Small intestine (tissue), 16 donors: ENCODE data around the gene PRXL2A. TPM values are rescaled to one million over a fixed set of nuclear protein-coding genes. Genes with fewer than 3 reads are reported as not detected.
"Not testable (repeated sequence)": the region's sequence is repeated elsewhere in the genome, so short reads cannot be mapped to it uniquely, and the experiment has no call there.

ENCODE experiments used
- DNase-seq, 2 donors: peaks; one replicate each; pipeline versions ENCODE4 v3.0.0 to v3.0.0-alpha.2; 2013
- FAIRE-seq: peaks from 2 replicates; lab custom pipeline; 2012; peaks lifted over from hg19 to GRCh38; lab: Jason Lieb, UNC
- H3K27ac ChIP-seq, 3 donors: one replicate each; pipeline ENCODE4 v1.5.1; 2013; ENCODE audit warnings: low read length in 2 of 3, mild to moderate bottlenecking in 2 of 3, control low read depth in 1 of 3, inconsistent platforms in 1 of 3, low read depth in 1 of 3, moderate library complexity in 1 of 3
- H3K27me3 ChIP-seq, 3 donors: one replicate each; pipeline ENCODE4 v1.6.1; 2013; ENCODE audit warnings: low read length in 3 of 3, inconsistent platforms in 1 of 3; ENCODE audit not compliant: control insufficient read depth in 3 of 3, insufficient read depth in 3 of 3
- H3K36me3 ChIP-seq, 3 donors: one replicate each; pipeline ENCODE4 v1.6.1; 2013; ENCODE audit warnings: low read length in 3 of 3, inconsistent platforms in 1 of 3, low read depth in 1 of 3, mild to moderate bottlenecking in 1 of 3, moderate library complexity in 1 of 3; ENCODE audit not compliant: control insufficient read depth in 3 of 3, insufficient read depth in 2 of 3
- H3K4me1 ChIP-seq, 3 donors: one replicate each; pipeline ENCODE4 v1.6.1; 2013; ENCODE audit warnings: low read length in 2 of 3, inconsistent platforms in 1 of 3, low read depth in 1 of 3, mild to moderate bottlenecking in 1 of 3, moderate library complexity in 1 of 3; ENCODE audit not compliant: control insufficient read depth in 3 of 3, insufficient read depth in 2 of 3
- H3K4me3 ChIP-seq, 3 donors: one replicate each; pipeline ENCODE4 v1.5.1; 2013; ENCODE audit warnings: low read length in 3 of 3, control low read depth in 1 of 3, inconsistent platforms in 1 of 3, low read depth in 1 of 3, mild to moderate bottlenecking in 1 of 3, moderate library complexity in 1 of 3
- H3K9me3 ChIP-seq, 2 donors: one replicate each; pipeline ENCODE4 v1.6.1; 2013; ENCODE audit warnings: low read depth in 1 of 2, low read length in 1 of 2; ENCODE audit not compliant: control insufficient read depth in 2 of 2, insufficient read depth in 1 of 2
- WGBS, 3 donors: extraction: QIAGEN DNeasy Blood & Tissue Kit; methylation state at CpG; one replicate each; pipeline ENCODE4 v1.1.7; 2013; 5-methylcytosine and 5-hydroxymethylcytosine counted together
- long read RNA-seq, 10 donors: transcript quantifications; one replicate each; lab custom pipeline, GENCODE V29; 2026
- polyA plus RNA-seq, 4 donors: library from polyadenylated mRNA; stranded (reverse) in 3 of 4; unstranded in 1 of 4; fragments of 200-250 nt in 3 of 4; fragments of 120-200 nt in 1 of 4; gene quantifications; one replicate each; pipeline versions ENCODE4 v1.2.1 to v1.2.3, GENCODE V29; 2013
- donor health status: healthy with polysubstance abuse.
- donor health status: control.
- donor health status: control.
- donor health status: Bipolar disorder and iron deficiency.
- donor health status: healthy.

PRXL2A gene
- 100 to 1,000 TPM in 1 of 4 donors, 10 to 100 TPM in 3; 40.9 to 144 (median 56.9) TPM for polyA plus RNA-seq
- long read RNA-seq, donor 1, full-length matches to known transcripts: 133 of 185 reads
- long read RNA-seq, donor 1, partial matches to known transcripts: 52 of 185 reads
- long read RNA-seq, donor 1, other reads (novel, unspliced or antisense): 0 of 185 reads
- long read RNA-seq, donor 2, full-length matches to known transcripts: 22 of 34 reads
- long read RNA-seq, donor 2, partial matches to known transcripts: 12 of 34 reads
- long read RNA-seq, donor 2, other reads (novel, unspliced or antisense): 0 of 34 reads
- long read RNA-seq, donor 3, full-length matches to known transcripts: 47 of 68 reads
- long read RNA-seq, donor 3, partial matches to known transcripts: 21 of 68 reads
- long read RNA-seq, donor 3, other reads (novel, unspliced or antisense): 0 of 68 reads
- long read RNA-seq, donor 4: 0 reads
- long read RNA-seq, donor 5, full-length matches to known transcripts: 25 of 32 reads
- long read RNA-seq, donor 5, partial matches to known transcripts: 7 of 32 reads
- long read RNA-seq, donor 5, other reads (novel, unspliced or antisense): 0 of 32 reads
- long read RNA-seq, donor 6, full-length matches to known transcripts: 51 of 86 reads
- long read RNA-seq, donor 6, partial matches to known transcripts: 35 of 86 reads
- long read RNA-seq, donor 6, other reads (novel, unspliced or antisense): 0 of 86 reads
- long read RNA-seq, donor 7: 0 reads
- long read RNA-seq, donor 8, full-length matches to known transcripts: 10 of 10 reads
- long read RNA-seq, donor 8, partial matches to known transcripts: 0 of 10 reads
- long read RNA-seq, donor 8, other reads (novel, unspliced or antisense): 0 of 10 reads
- long read RNA-seq, donor 9, full-length matches to known transcripts: 8 of 8 reads
- long read RNA-seq, donor 9, partial matches to known transcripts: 0 of 8 reads
- long read RNA-seq, donor 9, other reads (novel, unspliced or antisense): 0 of 8 reads
- long read RNA-seq, donor 10, full-length matches to known transcripts: 42 of 78 reads
- long read RNA-seq, donor 10, partial matches to known transcripts: 36 of 78 reads
- long read RNA-seq, donor 10, other reads (novel, unspliced or antisense): 0 of 78 reads

- Histone ChIP-seq H3K36me3 (peaks cover 0 to 5% (median 0%) of the 10 kb centered on the region in 3 donors), H3K27me3 (no peaks in the 10 kb centered on the region), H3K4me3 (peak within 1 kb of the TSS; percentile 67 to 84 (median 70)), H3K9me3 (no peaks in the 10 kb centered on the region), H3K27ac (peak within 1 kb of the TSS; percentile 77 to 97 (median 85)), H3K4me1 (peaks cover 9 to 56% (median 12%) of the 10 kb centered on the region in 3 donors)
- WGBS, 3 donors: 1 to 2% (median 1%) methylated on average over 80 to 96 of the region's 96 CpGs
- FAIRE-seq (no peak), DNase-seq (peak; percentile 79 to 94)
Measured at GRCh38 chr10:80408242-80409101, at the start of gene PRXL2A. TSS of gene PRXL2A (plus strand) at chr10:80408551. CDS start at chr10:80420468, 11,917 bp downstream.

DNA sequence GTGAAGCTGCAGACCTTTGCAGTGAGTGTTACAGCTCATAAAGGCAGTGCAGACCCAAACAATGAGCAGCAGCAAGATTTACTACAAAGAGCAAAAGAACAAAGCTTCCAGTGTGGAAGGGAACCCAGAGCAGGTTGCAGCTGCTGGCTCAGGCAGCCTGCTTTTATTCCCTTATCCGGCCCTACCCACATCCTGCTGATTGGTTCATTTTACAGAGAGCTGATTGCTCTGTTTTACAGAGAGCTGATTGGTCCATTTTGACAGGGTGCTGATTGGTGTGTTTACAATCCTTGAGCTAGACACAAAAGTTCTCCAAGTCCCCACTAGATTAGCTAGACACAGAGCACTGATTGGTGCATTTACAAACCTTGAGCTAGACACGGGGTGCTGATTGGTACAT, 49.4 kb upstream of the PRXL2A start:
- H3K4me3 ChIP-seq, H3K27ac ChIP-seq, H3K36me3 ChIP-seq, H3K9me3 ChIP-seq, FAIRE-seq, H3K4me1 ChIP-seq, DNase-seq: not testable (repeated sequence)
- 30 to 52% (median 31%) methylated on average over 2 of the region's 2 CpGs for WGBS, 3 donors
- peaks cover 0 to 15% (median 10%) of the 10 kb centered on the region in 3 donors for H3K27me3 ChIP-seq

DNA sequence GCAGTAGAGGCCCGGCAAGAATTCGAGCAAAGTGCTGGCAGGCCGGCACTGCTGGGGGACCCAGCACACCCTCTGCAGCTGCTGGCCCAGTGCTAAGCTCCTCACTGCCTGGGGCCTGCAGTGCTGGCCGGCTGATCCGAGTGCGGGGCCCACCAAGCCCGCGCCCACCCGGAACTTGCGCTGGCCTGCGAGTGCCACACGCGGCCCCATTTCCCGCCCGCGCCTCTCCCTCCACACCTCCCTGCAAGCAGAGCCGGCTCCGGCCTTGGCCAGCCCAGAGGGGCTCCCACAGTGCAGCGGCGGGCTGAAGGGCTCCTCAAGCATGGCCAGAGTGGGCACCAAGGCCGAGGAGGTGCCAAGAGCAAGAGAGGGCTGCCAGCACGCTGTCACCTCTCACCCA, 48.7 kb upstream of the PRXL2A start:
- FAIRE-seq: no peak
- no peak for DNase-seq
- 91 to 96% (median 94%) methylated on average over 22 of the region's 22 CpGs for WGBS, 3 donors
- no peak overlapping the region for H3K27ac ChIP-seq
- H3K9me3 ChIP-seq: no peaks in the 10 kb centered on the region
- no peak overlapping the region for H3K4me3 ChIP-seq
- peaks cover 0 to 3% (median 0%) of the 10 kb centered on the region in 3 donors for H3K4me1 ChIP-seq
- peaks cover 0 to 15% (median 10%) of the 10 kb centered on the region in 3 donors for H3K27me3 ChIP-seq
- H3K36me3 ChIP-seq: no peaks in the 10 kb centered on the region

DNA sequence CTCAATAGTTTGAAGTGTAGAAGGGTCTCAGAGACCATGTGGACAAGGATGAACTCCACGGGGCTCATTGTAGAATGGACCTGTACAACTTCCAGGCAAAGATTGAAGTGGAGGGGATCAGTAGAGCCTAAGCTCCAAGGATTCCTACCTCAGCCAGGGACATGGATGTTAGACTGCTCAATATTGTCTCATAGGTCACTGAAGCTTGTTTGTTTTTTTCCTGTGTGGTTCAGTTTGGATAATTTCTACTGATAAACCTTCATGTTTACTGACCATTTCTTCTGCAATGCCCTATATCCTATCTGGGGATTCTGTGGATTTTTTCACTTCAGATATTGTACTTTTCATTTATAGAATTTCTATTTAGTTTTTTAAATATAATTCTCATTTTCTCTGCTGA, 42.8 kb upstream of the PRXL2A start:
- no peak for FAIRE-seq

DNA sequence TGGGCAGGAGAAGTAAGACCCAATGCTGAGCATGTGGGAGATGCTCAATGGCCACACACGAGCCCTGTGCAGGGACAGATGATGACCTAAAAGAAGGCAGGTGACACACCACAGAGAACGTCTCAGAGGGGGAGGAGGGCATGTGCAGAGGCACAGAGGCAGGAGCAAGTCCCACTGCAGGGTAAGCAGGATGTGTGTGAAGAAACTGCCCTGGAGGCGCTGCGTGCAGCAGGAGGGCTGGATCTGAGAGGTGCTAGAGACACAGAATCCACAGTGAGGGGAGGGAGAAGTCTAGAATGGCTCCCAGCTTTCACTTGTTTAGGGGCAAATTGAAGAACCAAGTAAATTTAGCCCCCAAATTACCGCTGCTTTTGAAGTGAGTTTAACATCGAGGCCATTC, 36.9 kb upstream of the PRXL2A start:
- FAIRE-seq: no peak
- no peak overlapping the region for H3K27ac ChIP-seq
- WGBS, 3 donors: 68 to 77% (median 74%) methylated on average over 6 of the region's 6 CpGs
- DNase-seq: no peak
- H3K27me3 ChIP-seq: peaks cover 0 to 2% (median 0%) of the 10 kb centered on the region in 3 donors
- no peak overlapping the region for H3K4me3 ChIP-seq
- no peaks in the 10 kb centered on the region for H3K36me3 ChIP-seq
- H3K9me3 ChIP-seq: peaks cover 0 to 14% of the 10 kb centered on the region in 2 donors
- no peaks in the 10 kb centered on the region for H3K4me1 ChIP-seq

More for the DNA sequence above, 42.8 kb upstream of the PRXL2A start:
- H3K27ac ChIP-seq: no peak overlapping the region
- no peaks in the 10 kb centered on the region for H3K36me3 ChIP-seq
- H3K4me1 ChIP-seq: no peaks in the 10 kb centered on the region
- H3K9me3 ChIP-seq: peaks cover 0 to 14% of the 10 kb centered on the region in 2 donors
- no peak for DNase-seq
- H3K4me3 ChIP-seq: no peak overlapping the region
- 0 to 43% (median 15%) methylated on average over 1 of the region's 1 CpG for WGBS, 3 donors
- H3K27me3 ChIP-seq: peaks cover 0 to 4% (median 0%) of the 10 kb centered on the region in 3 donors

- H3K4me1 ChIP-seq: no peaks in the 10 kb centered on the region
- H3K36me3 ChIP-seq: no peaks in the 10 kb centered on the region
- no peaks in the 10 kb centered on the region for H3K27me3 ChIP-seq
- H3K4me3 ChIP-seq: no peak overlapping the region
- WGBS, 3 donors: 80 to 85% (median 84%) methylated on average over 5 of the region's 5 CpGs
- DNase-seq: no peak
- FAIRE-seq: no peak
- no peak overlapping the region for H3K27ac ChIP-seq
- H3K9me3 ChIP-seq: peaks cover 0 to 3% of the 10 kb centered on the region in 2 donors
Measured at GRCh38 chr10:80372675-80373074, 35.7 kb upstream of the PRXL2A start.

- peak in 1 of 2 donors; percentile 14 for DNase-seq
- Histone ChIP-seq H3K4me1 (no peaks in the 10 kb centered on the region), H3K4me3 (no peak overlapping the region), H3K36me3 (no peaks in the 10 kb centered on the region), H3K27ac (no peak overlapping the region), H3K27me3 (no peaks in the 10 kb centered on the region), H3K9me3 (peaks cover 0 to 3% of the 10 kb centered on the region in 2 donors)
- FAIRE-seq: no peak
- WGBS, 3 donors: 37 to 59% (median 43%) methylated on average over 2 of the region's 2 CpGs
Measured at GRCh38 chr10:80373502-80373901, 34.8 kb upstream of the PRXL2A start.
